SK-N-SH treated with all-trans-retinoic acid at 6 μM for 48 hours (cell line): ENCODE data around the gene CCDC188.

Source experiments
- ARNTL ChIP-seq: fragments of 450-650 bp; formaldehyde crosslinking; IDR thresholded peaks from 2 replicates; pipeline ENCODE4 v1.5.0; 2020; ENCODE audit warnings: low read depth, mild to moderate bottlenecking, moderate library complexity, borderline replicate concordance
- ESRRG ChIP-seq: fragments of 250-450 bp; sonication (Bioruptor Pico); IDR thresholded peaks from 2 replicates; pipeline ENCODE4 v1.6.1; 2021; ENCODE audit warnings: mild to moderate bottlenecking
- GLIS3 ChIP-seq: fragments of 250-450 bp; sonication (Bioruptor Pico); IDR thresholded peaks from 2 replicates; pipeline ENCODE4 v1.5.0; 2020; ENCODE audit warnings: mild to moderate bottlenecking, moderate library complexity
- ISL1 ChIP-seq: fragments of 250-450 bp; sonication (Bioruptor Pico); IDR thresholded peaks from 2 replicates; pipeline ENCODE4 v2.1.2; 2022; ENCODE audit warnings: mild to moderate bottlenecking, moderate library complexity
- PPARA ChIP-seq: fragments of 250-450 bp; sonication (Bioruptor Pico); IDR thresholded peaks from 2 replicates; pipeline ENCODE4 v1.5.0; 2020; ENCODE audit warnings: mild to moderate bottlenecking, borderline replicate concordance
- TCF4 ChIP-seq: fragments of 250-450 bp; sonication (Bioruptor Pico); IDR thresholded peaks from 2 replicates; pipeline ENCODE4 v1.8.0; 2021; ENCODE audit warnings: mild to moderate bottlenecking, moderate library complexity, borderline replicate concordance
- TOX ChIP-seq: fragments of 250-450 bp; sonication (Bioruptor Pico); IDR thresholded peaks from 2 replicates; pipeline ENCODE4 v1.8.0; 2021; ENCODE audit warnings: mild to moderate bottlenecking, moderate library complexity, borderline replicate concordance
- ZFP3 ChIP-seq: fragments of 250-450 bp; sonication (Bioruptor Pico); IDR thresholded peaks from 2 replicates; pipeline ENCODE4 v1.5.0; 2020; ENCODE audit warnings: mild to moderate bottlenecking, moderate library complexity
- ZFP30 ChIP-seq: fragments of 450-650 bp; formaldehyde crosslinking; IDR thresholded peaks from 2 replicates; pipeline ENCODE4 v1.5.0; 2022; ENCODE audit warnings: mild to moderate bottlenecking, moderate library complexity
- ZNF565 ChIP-seq: fragments of 450-650 bp; formaldehyde crosslinking; conservative IDR thresholded peaks from 2 replicates; pipeline ENCODE4 v1.5.0; 2020; ENCODE audit warnings: low read depth, mild to moderate bottlenecking, moderate library complexity
- ZNF70 ChIP-seq: fragments of 450-650 bp; formaldehyde crosslinking; IDR thresholded peaks from 2 replicates; pipeline ENCODE4 v1.5.0; 2020; ENCODE audit warnings: mild to moderate bottlenecking, moderate library complexity
- TF ChIP-seq, protein P1 (sequence below): fragments of 250-450 bp; sonication (Bioruptor Pico); IDR thresholded peaks from 2 replicates; pipeline ENCODE4 v1.8.0; 2020; ENCODE audit warnings: mild to moderate bottlenecking, moderate library complexity, borderline replicate concordance
- TF ChIP-seq, protein P2 (sequence below): fragments of 250-450 bp; sonication (Bioruptor Pico); IDR thresholded peaks from 2 replicates; pipeline ENCODE4 v1.5.1; 2020; ENCODE audit warnings: low read depth, mild to moderate bottlenecking, moderate library complexity
- TF ChIP-seq, protein P3 (sequence below): fragments of 250-450 bp; sonication (Bioruptor Pico); IDR thresholded peaks from 2 replicates; pipeline ENCODE4 v1.8.0; 2021; ENCODE audit warnings: low read depth, mild to moderate bottlenecking, moderate library complexity, borderline replicate concordance

DNA sequence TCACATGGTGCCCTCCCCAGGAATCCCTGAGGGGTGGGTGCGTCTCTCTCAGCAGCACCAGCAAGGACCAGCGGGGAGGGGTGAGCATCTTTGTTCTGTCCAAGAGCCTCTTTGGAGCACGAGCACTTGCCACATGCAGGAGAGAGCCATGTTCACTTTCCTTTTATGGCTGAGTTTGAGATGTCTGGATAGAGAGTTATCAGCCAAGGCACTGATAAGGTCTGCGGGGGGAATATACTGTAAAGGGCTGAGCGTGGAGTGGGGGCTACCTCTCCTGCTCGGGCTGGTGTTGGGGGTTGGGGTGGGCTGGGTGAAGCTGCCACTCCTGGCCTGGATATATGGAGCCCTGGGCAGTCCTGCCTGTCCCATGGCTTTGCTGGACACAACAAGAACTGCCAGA, 34.9 kb upstream of the CCDC188 start:
- TF ChIP-seq, protein P1, sequence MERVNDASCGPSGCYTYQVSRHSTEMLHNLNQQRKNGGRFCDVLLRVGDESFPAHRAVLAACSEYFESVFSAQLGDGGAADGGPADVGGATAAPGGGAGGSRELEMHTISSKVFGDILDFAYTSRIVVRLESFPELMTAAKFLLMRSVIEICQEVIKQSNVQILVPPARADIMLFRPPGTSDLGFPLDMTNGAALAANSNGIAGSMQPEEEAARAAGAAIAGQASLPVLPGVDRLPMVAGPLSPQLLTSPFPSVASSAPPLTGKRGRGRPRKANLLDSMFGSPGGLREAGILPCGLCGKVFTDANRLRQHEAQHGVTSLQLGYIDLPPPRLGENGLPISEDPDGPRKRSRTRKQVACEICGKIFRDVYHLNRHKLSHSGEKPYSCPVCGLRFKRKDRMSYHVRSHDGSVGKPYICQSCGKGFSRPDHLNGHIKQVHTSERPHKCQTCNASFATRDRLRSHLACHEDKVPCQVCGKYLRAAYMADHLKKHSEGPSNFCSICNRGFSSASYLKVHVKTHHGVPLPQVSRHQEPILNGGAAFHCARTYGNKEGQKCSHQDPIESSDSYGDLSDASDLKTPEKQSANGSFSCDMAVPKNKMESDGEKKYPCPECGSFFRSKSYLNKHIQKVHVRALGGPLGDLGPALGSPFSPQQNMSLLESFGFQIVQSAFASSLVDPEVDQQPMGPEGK (CRISPR knock-in tag): no peak
- TF ChIP-seq ZNF70 (CRISPR knock-in tag) (no peak), ZFP30 (CRISPR knock-in tag) (no peak), TOX (no peak), ZNF565 (CRISPR knock-in tag) (no peak), TCF4 (CRISPR knock-in tag) (no peak), ESRRG (CRISPR knock-in tag) (no peak), ZFP3 (no peak), GLIS3 (CRISPR knock-in tag) (no peak), ISL1 (CRISPR knock-in tag) (no peak), PPARA (CRISPR knock-in tag) (no peak), ARNTL (CRISPR knock-in tag) (no peak)
- TF ChIP-seq, protein P2, sequence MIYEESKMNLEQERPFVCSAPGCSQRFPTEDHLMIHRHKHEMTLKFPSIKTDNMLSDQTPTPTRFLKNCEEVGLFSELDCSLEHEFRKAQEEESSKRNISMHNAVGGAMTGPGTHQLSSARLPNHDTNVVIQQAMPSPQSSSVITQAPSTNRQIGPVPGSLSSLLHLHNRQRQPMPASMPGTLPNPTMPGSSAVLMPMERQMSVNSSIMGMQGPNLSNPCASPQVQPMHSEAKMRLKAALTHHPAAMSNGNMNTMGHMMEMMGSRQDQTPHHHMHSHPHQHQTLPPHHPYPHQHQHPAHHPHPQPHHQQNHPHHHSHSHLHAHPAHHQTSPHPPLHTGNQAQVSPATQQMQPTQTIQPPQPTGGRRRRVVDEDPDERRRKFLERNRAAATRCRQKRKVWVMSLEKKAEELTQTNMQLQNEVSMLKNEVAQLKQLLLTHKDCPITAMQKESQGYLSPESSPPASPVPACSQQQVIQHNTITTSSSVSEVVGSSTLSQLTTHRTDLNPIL (CRISPR knock-in tag): no peak
- TF ChIP-seq, protein P3, sequence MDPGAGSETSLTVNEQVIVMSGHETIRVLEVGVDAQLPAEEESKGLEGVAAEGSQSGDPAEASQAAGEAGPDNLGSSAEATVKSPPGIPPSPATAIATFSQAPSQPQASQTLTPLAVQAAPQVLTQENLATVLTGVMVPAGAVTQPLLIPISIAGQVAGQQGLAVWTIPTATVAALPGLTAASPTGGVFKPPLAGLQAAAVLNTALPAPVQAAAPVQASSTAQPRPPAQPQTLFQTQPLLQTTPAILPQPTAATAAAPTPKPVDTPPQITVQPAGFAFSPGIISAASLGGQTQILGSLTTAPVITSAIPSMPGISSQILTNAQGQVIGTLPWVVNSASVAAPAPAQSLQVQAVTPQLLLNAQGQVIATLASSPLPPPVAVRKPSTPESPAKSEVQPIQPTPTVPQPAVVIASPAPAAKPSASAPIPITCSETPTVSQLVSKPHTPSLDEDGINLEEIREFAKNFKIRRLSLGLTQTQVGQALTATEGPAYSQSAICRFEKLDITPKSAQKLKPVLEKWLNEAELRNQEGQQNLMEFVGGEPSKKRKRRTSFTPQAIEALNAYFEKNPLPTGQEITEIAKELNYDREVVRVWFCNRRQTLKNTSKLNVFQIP (CRISPR knock-in tag): no peak
